ENCODE measurements around the gene C2orf81. TPM values are rescaled to one million over a fixed set of nuclear protein-coding genes. Genes with fewer than 3 reads are reported as not detected.
A peak's percentile ranks its signal among the peaks of the same experiment; 100 is the strongest.
"Not testable (repeated sequence)": the region's sequence is repeated elsewhere in the genome, so short reads cannot be mapped to it uniquely, and the experiment has no call there.

Gene C2orf81
- total RNA-seq, 3 donors from 2014 or later: 1.3 to 1.4 (median 1.4) TPM

GRCh38 chr2:74420443-74421103 lies 846 bp downstream of the C2orf81 start:
- H3K36me3 Mint-ChIP-seq (ENCODE audit: insufficient read depth); DNase-seq: not testable (repeated sequence)
- peaks cover 33% of the 10 kb centered on the region for H3K4me1 Mint-ChIP-seq (ENCODE audit: low read depth)

GRCh38 chr2:74420006-74420405 lies 1.4 kb downstream of the C2orf81 start:
- DNase-seq: no peak
- no peaks in the 10 kb centered on the region for H3K27me3 Mint-ChIP-seq (ENCODE audit: low read depth)

More at GRCh38 chr2:74420443-74421103, 846 bp downstream of the C2orf81 start:
- not testable (repeated sequence) for H3K9me3 Mint-ChIP-seq; ATAC-seq; H3K27me3 Mint-ChIP-seq (ENCODE audit: low read depth)
- peak overlapping the region; percentile 91 for H3K4me3 Mint-ChIP-seq

GRCh38 chr2:74419345-74419744 lies 2.1 kb downstream of the C2orf81 start:
- Mint-ChIP-seq H3K27me3 (ENCODE audit: low read depth) (peaks cover 2% of the 10 kb centered on the region), H3K9me3 (no peaks in the 10 kb centered on the region), H3K36me3 (ENCODE audit: insufficient read depth) (no peaks in the 10 kb centered on the region), H3K4me3 (no peak overlapping the region), H3K4me1 (ENCODE audit: low read depth) (peaks cover 38% of the 10 kb centered on the region)
- ATAC-seq (no peak), DNase-seq (no peak)

More at GRCh38 chr2:74420006-74420405, 1.4 kb downstream of the C2orf81 start:
- peak overlapping the region; percentile 33 for H3K4me3 Mint-ChIP-seq
- H3K4me1 Mint-ChIP-seq (ENCODE audit: low read depth): peaks cover 36% of the 10 kb centered on the region
- H3K9me3 Mint-ChIP-seq: no peaks in the 10 kb centered on the region
- no peak for ATAC-seq
- peaks cover 2% of the 10 kb centered on the region for H3K36me3 Mint-ChIP-seq (ENCODE audit: insufficient read depth)

DNA sequence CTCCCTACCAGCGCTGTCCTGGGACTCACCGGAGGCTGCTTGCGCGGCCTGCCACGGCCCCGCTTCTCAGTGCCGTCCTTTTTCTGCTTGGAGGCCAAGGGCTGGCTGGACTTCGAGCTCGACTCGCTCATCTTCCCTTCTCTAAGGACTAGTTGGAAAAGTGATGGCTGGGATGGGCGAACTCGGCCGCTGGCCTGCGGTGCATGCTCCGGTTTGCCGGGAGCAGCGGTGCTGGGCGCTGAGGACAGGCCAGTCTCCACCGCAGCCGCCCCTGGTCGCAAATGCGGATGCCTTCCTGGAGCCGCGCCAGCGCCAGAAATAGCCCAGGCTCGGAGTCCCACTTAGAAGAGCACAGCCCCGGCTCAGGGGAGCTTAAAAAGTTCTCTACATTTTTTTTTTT lies 3.1 kb downstream of the C2orf81 start:
- ATAC-seq (no peak), DNase-seq (no peak)
- Mint-ChIP-seq H3K4me1 (ENCODE audit: low read depth) (peaks cover 43% of the 10 kb centered on the region), H3K36me3 (ENCODE audit: insufficient read depth) (no peaks in the 10 kb centered on the region), H3K27me3 (ENCODE audit: low read depth) (peaks cover 7% of the 10 kb centered on the region), H3K4me3 (no peak overlapping the region), H3K9me3 (no peaks in the 10 kb centered on the region)

DNA sequence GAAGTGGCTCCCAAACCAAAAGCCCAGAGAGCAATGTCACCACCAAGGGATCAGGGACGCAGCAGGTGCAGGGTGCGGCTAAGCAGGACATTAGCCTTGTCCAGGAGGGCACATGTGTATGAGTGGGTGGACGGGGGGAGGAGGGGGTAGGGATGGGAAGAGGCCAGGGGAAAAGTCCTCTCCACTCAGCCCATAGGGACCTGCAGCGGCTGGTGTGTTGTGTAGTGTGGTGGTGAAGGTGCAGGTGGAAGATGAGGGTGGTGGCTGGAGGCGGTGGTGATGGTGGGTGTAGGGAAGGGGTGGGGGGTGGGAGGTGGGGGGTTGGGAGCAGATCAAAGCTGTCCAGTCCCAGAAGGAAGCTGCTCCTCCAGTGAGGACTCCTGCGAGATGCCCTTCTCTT lies 3.7 kb downstream of the C2orf81 start:
- Mint-ChIP-seq H3K9me3 (no peaks in the 10 kb centered on the region), H3K36me3 (ENCODE audit: insufficient read depth) (no peaks in the 10 kb centered on the region), H3K27me3 (ENCODE audit: low read depth) (peaks cover 9% of the 10 kb centered on the region), H3K4me1 (ENCODE audit: low read depth) (peaks cover 41% of the 10 kb centered on the region), H3K4me3 (no peak overlapping the region)
- no peak for DNase-seq
- no peak for ATAC-seq

- DNase-seq: no peak
- Mint-ChIP-seq H3K4me3 (no peak overlapping the region), H3K27me3 (ENCODE audit: low read depth) (peaks cover 11% of the 10 kb centered on the region), H3K9me3 (no peaks in the 10 kb centered on the region), H3K4me1 (ENCODE audit: low read depth) (peaks cover 35% of the 10 kb centered on the region), H3K36me3 (ENCODE audit: insufficient read depth) (no peaks in the 10 kb centered on the region)
- no peak for ATAC-seq
Measured at GRCh38 chr2:74417197-74417596, 4.2 kb downstream of the C2orf81 start.

DNA sequence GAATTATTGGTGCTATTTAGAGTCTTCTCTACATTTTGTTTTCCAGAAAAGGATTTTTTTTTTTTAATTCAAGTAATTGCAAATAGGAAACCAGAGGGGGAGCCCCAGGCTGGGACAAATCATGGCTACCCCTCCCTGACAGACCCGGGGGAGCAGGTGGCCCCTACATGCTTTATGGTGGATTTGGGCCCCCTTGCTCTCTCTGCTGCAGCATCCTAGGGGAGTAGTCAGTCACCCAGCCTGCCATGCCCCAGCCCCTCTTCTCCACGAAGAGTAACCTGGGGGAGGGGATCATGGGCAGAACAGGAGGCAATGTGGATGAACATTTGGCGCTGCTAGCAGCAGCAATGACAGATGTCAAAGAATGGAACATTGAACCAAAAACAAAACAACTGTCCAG lies 4.6 kb downstream of the C2orf81 start:
- Mint-ChIP-seq H3K4me3 (no peak overlapping the region), H3K9me3 (no peaks in the 10 kb centered on the region), H3K4me1 (ENCODE audit: low read depth) (peaks cover 31% of the 10 kb centered on the region), H3K27me3 (ENCODE audit: low read depth) (peaks cover 11% of the 10 kb centered on the region), H3K36me3 (ENCODE audit: insufficient read depth) (no peaks in the 10 kb centered on the region)
- no peak for DNase-seq
- ATAC-seq: no peak

DNA sequence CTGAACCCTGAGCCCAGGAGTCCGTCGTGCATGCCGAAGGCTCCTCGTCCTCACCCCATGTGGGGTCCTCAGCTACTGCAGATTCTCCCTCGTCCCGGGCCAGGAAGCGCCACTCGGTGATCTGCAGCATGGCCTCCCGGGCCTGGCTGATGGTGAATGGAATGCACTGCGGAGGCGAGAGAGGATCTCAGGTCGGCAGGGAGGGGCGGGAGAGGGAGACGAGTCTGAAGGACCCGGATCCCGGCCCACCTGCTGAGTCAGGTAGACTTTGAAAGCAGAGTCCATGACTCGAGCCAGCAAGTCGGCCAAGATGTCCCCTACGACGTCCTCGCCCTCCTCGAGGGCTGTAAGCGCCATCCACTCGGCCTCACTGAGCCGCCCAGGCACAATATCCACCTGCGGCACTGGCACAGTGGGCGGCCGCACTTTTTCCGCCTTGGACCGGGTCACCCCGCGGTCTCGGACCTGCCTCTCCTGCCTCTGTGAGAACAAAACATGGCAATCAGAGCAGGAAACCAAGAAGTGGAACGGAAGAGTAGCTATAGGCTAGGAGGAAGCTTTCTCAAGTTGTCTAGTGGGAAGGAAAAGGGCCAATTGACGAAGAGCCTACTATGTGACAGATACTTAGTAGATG lies 5.5 kb downstream of the C2orf81 start:
- peak overlapping the region; percentile 59 for H3K4me3 Mint-ChIP-seq
- H3K36me3 Mint-ChIP-seq (ENCODE audit: insufficient read depth): no peaks in the 10 kb centered on the region
- H3K9me3 Mint-ChIP-seq: no peaks in the 10 kb centered on the region
- ATAC-seq (peak; percentile 19 to 22), DNase-seq (no peak)
- peaks cover 26% of the 10 kb centered on the region for H3K4me1 Mint-ChIP-seq (ENCODE audit: low read depth)
- peaks cover 12% of the 10 kb centered on the region for H3K27me3 Mint-ChIP-seq (ENCODE audit: low read depth)

GRCh38 chr2:74414881-74415761 lies 6.3 kb downstream of the C2orf81 start:
- Mint-ChIP-seq H3K4me3 (peak overlapping the region; percentile 59), H3K27me3 (ENCODE audit: low read depth) (peaks cover 14% of the 10 kb centered on the region), H3K4me1 (ENCODE audit: low read depth) (peaks cover 21% of the 10 kb centered on the region), H3K9me3 (no peaks in the 10 kb centered on the region), H3K36me3 (ENCODE audit: insufficient read depth) (no peaks in the 10 kb centered on the region)
- DNase-seq (peak; percentile 17), ATAC-seq (peak; percentile 56 to 66)

DNA sequence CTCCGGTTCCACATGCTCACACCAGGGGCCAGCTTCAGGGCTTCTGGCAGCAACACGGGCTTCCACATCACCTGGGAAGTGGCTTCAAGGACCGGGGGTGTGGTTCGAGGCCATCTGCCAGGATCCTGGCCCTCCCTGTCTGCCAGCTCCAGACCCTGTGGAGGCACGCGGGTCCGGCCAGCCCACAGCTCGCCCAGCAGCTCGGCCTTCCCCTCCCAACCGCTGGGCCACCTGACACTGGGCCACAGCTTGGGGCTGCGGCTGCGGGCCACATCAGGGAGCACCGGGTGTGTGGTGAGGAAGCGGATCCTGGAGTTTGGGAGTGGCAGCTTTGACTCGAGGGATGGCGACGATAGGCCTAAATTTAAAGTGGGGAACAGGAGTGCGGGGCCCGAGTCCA lies 7.0 kb downstream of the C2orf81 start:
- Mint-ChIP-seq H3K4me1 (ENCODE audit: low read depth) (peaks cover 18% of the 10 kb centered on the region), H3K27me3 (ENCODE audit: low read depth) (peaks cover 15% of the 10 kb centered on the region), H3K4me3 (peak overlapping the region; percentile 47), H3K9me3 (no peaks in the 10 kb centered on the region), H3K36me3 (ENCODE audit: insufficient read depth) (no peaks in the 10 kb centered on the region)
- DNase-seq (no peak), ATAC-seq (no peak)

DNA sequence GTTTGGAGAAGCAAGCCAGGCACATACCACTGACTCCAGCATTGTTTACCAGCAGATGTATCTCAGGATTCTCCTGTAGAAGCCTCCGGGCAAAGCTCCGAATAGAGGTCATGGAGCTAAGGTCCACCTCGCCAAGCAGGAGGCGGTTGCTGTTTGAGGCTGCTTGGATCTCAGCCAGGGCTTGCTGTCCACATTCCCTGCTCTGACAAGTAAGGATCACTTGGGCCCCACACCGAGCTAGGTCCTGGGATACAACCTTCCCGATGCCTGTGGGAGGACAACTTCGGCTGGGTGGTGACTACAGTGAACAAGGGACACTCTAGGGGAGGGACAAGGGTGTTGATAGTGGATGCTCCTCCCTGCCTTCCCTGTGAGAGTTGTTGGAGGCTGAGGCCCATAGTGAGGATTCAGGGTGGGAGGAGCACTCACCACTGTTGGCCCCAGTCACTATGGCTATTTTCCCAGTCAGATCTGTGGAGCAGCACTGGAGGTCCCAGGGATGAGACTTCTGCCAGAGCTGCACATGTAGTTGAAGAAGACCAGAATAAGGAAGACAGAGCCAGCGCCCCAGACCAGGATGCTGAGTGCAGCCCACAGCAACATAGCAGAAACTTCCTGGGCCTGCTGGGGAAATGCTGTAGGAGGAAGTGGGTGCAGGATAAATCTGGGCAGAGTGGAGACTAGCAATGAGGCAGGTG lies 8.3 kb downstream of the C2orf81 start:
- Mint-ChIP-seq H3K27me3 (ENCODE audit: low read depth) (peaks cover 23% of the 10 kb centered on the region), H3K4me3 (no peak overlapping the region), H3K4me1 (ENCODE audit: low read depth) (peaks cover 18% of the 10 kb centered on the region), H3K9me3 (no peaks in the 10 kb centered on the region), H3K36me3 (ENCODE audit: insufficient read depth) (no peaks in the 10 kb centered on the region)
- ATAC-seq (no peak), DNase-seq (no peak)

DNA sequence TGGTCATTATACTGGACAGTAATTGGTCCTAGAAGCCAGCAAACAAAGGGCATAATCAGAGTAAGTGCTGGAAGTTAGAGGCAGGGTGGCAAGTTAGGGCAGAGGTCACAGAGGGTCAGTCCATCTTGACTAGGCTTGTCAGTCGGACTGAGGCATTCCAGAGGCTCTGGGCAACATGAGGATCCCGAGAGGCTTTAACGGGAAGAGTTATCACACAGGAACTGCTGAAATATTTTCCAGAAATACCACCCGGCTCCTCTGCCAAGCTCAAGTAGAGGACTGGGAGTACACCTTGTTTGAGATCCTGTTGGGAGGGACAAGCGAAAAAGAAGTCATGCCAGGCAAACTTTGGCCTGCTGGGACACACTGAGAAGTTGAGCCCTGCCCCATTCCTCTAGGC lies 13.7 kb downstream of the C2orf81 start:
- Mint-ChIP-seq H3K4me3 (no peak overlapping the region), H3K4me1 (ENCODE audit: low read depth) (no peaks in the 10 kb centered on the region), H3K9me3 (no peaks in the 10 kb centered on the region), H3K36me3 (ENCODE audit: insufficient read depth) (no peaks in the 10 kb centered on the region), H3K27me3 (ENCODE audit: low read depth) (peaks cover 16% of the 10 kb centered on the region)
- ATAC-seq: no peak
- no peak for DNase-seq

DNA sequence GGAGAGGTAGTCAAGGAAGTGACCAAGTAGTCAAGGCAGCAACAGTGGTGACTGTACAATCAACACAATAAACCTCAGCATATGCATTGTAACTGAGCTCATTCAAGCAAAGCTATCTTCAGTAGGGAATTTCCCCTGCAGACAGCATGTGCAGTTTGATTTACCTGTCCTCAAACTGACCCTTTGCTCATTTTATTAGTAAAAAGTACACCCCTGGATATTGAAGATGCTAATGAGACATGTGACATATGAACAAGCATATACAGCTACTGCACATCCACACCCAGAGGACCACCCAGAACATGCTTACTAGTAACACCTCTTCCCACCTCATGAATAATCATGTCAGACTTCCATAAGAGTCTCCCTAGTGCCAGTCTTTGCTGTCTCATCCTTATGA lies 15.4 kb downstream of the C2orf81 start:
- Mint-ChIP-seq H3K4me3 (no peak overlapping the region), H3K9me3 (no peaks in the 10 kb centered on the region), H3K27me3 (ENCODE audit: low read depth) (peaks cover 14% of the 10 kb centered on the region), H3K36me3 (ENCODE audit: insufficient read depth) (no peaks in the 10 kb centered on the region), H3K4me1 (ENCODE audit: low read depth) (no peaks in the 10 kb centered on the region)
- no peak for ATAC-seq
- no peak for DNase-seq

DNA sequence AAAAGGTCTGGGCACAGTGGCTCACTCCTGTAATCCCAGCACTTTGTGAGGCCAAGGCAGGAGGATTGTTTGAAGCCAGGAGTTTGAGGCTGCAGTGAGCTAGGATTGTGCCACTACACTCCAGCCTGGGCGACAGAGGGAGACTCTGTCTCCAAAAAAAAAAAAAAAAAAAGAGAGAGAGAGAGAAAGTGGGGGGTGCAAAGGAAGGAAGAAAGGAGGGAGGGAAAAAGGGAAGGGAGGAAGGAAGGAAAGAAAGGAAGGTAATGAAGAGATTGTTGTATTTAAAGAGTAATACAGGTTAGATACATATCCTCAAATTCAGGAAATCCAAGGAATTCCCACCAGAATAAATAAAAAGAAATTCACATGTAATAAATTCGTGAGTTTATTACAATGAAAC lies 19.5 kb downstream of the C2orf81 start:
- no peaks in the 10 kb centered on the region for H3K36me3 Mint-ChIP-seq (ENCODE audit: insufficient read depth)
- no peak for ATAC-seq
- H3K4me3 Mint-ChIP-seq: no peak overlapping the region
- H3K27me3 Mint-ChIP-seq (ENCODE audit: low read depth): peaks cover 2% of the 10 kb centered on the region
- no peaks in the 10 kb centered on the region for H3K9me3 Mint-ChIP-seq
- H3K4me1 Mint-ChIP-seq (ENCODE audit: low read depth): no peaks in the 10 kb centered on the region
- DNase-seq: no peak
